Measurements from ENCODE around the gene LMO3. TPM values are rescaled to one million over a fixed set of nuclear protein-coding genes. Genes with fewer than 3 reads are reported as not detected.

Gene LMO3
- total and polyA plus RNA-seq, 2 of the 13 experiments (the other 11 are each of a cell fraction or from before 2014, with no cell fraction given): not detected

- FAIRE-seq (no peak), DNase-seq (ENCODE audit: low spot score) (no peak), ATAC-seq (no peak)
- Histone ChIP-seq H2AFZ (ENCODE audit: low read length) (no peak overlapping the region), H3K27me3 (ENCODE audit: control insufficient read depth in 1 of 2, insufficient read depth in 2 of 2, low read length in 2 of 2) (no peaks in the 10 kb centered on the region), H3K79me2 (ENCODE audit: insufficient read depth, low read length) (no peaks in the 10 kb centered on the region), H3K4me2 (ENCODE audit: low read depth, low read length) (no peak overlapping the region), H3K9ac (ENCODE audit: insufficient read depth, low read depth, low read length) (no peak overlapping the region), H3K4me3 (replicated peaks in 1 of 3; ENCODE audit: insufficient read depth in 1 of 3, low read depth in 2 of 3, low read length in 3 of 3) (no peak overlapping the region), H3K9me3 (ENCODE audit: low read length) (no peaks in the 10 kb centered on the region), H3K27ac (ENCODE audit: extremely low read length, insufficient read depth, low read length) (no peak overlapping the region), H3K36me3 (replicated peaks in 1 of 2; ENCODE audit: control insufficient read depth in 1 of 2, insufficient read depth in 2 of 2, low read length in 2 of 2) (no peaks in the 10 kb centered on the region), H4K20me1 (ENCODE audit: insufficient read depth, low read length) (no peaks in the 10 kb centered on the region), H3K4me1 (ENCODE audit: insufficient read depth, low read length) (no peaks in the 10 kb centered on the region)
- ChIA-PET POLR2A (no interaction called here), CTCF (ENCODE audit: low intra/inter-chr PET ratio, low total read pairs) (no interaction called here)
- intact Hi-C loops (cut with micrococcal nuclease; ENCODE audit: unreplicated experiment): no loop called here
- in situ Hi-C loops (cut with HindIII; ENCODE audit: extremely low pct_ligation_motif_present, low pct_unique_long_range_greater_than_20kb): no loop called here
- no TSS peak for BruUV-seq (replicated peaks)
- peak; percentile 52; the same call in 1 of the 2 replicates for TF ChIP-seq ZNF331 (CRISPR knock-in tag; IDR thresholded peaks at IDR 0.05)
- no peak for TF ChIP-seq HIVEP1 (CRISPR knock-in tag; IDR thresholded peaks at IDR 0.05)
Measured at GRCh38 chr12:16619537-16619936, 13.6 kb upstream of the LMO3 start.

DNA sequence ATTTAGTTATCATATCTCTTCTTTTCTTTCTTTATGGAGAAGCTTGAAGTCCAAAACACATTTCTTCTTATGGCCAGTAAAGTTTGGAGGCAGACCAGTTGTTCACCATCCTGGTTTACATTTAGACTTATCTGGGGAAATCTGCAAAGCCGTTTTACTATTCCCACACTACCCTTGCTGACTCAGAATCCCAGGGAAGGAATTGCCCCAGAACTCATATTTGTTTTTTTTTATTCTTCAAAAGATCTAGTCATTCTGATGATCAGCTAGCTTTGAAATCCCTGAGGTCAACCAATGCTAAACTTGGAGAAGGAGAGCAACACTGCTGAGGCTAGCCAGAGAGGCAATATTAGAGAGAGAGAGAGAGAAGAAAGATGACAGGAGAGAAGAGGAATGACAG lies 12.3 kb upstream of the LMO3 start:
- Histone ChIP-seq H3K9me3 (ENCODE audit: low read length) (no peaks in the 10 kb centered on the region), H3K4me3 (replicated peaks in 1 of 3; ENCODE audit: insufficient read depth in 1 of 3, low read depth in 2 of 3, low read length in 3 of 3) (no peak overlapping the region), H3K79me2 (ENCODE audit: insufficient read depth, low read length) (no peaks in the 10 kb centered on the region), H3K4me1 (ENCODE audit: insufficient read depth, low read length) (no peaks in the 10 kb centered on the region), H4K20me1 (ENCODE audit: insufficient read depth, low read length) (no peaks in the 10 kb centered on the region), H3K4me2 (ENCODE audit: low read depth, low read length) (no peak overlapping the region), H3K9ac (ENCODE audit: insufficient read depth, low read depth, low read length) (no peak overlapping the region), H3K27me3 (ENCODE audit: control insufficient read depth in 1 of 2, insufficient read depth in 2 of 2, low read length in 2 of 2) (no peaks in the 10 kb centered on the region), H2AFZ (ENCODE audit: low read length) (no peak overlapping the region), H3K36me3 (replicated peaks in 1 of 2; ENCODE audit: control insufficient read depth in 1 of 2, insufficient read depth in 2 of 2, low read length in 2 of 2) (no peaks in the 10 kb centered on the region), H3K27ac (ENCODE audit: extremely low read length, insufficient read depth, low read length) (no peak overlapping the region)
- DNase-seq (ENCODE audit: low spot score) (no peak), FAIRE-seq (no peak), ATAC-seq (no peak)
- no peak for TF ChIP-seq ZNF670 (CRISPR knock-in tag; IDR thresholded peaks at IDR 0.05; ENCODE audit: borderline replicate concordance)
- TF ChIP-seq ZNF484 (CRISPR knock-in tag; IDR thresholded peaks at IDR 0.05; ENCODE audit: borderline replicate concordance, low read depth): no peak
- TF ChIP-seq AGO1 (IDR thresholded peaks at IDR 0.05; ENCODE audit: low read depth, low read length, poor library complexity, severe bottlenecking): no peak
- no peak for TF ChIP-seq TBP (CRISPR knock-in tag; IDR thresholded peaks at IDR 0.05)
- TF ChIP-seq EEA1 (CRISPR knock-in tag; IDR thresholded peaks at IDR 0.05; ENCODE audit: borderline replicate concordance): no peak
- TF ChIP-seq PITX1 (CRISPR knock-in tag; IDR thresholded peaks at IDR 0.05): no peak
- TF ChIP-seq BCL6 (CRISPR knock-in tag; IDR thresholded peaks at IDR 0.05): no peak
- TF ChIP-seq ZNF317 (CRISPR knock-in tag; IDR thresholded peaks at IDR 0.05): no peak
- no peak for TF ChIP-seq HNRNPK (IDR thresholded peaks at IDR 0.05; ENCODE audit: low read depth, low read length, poor library complexity, severe bottlenecking)
- no peak for TF ChIP-seq BORCS8-MEF2B (CRISPR knock-in tag; IDR thresholded peaks at IDR 0.05)
- TF ChIP-seq, protein P1, sequence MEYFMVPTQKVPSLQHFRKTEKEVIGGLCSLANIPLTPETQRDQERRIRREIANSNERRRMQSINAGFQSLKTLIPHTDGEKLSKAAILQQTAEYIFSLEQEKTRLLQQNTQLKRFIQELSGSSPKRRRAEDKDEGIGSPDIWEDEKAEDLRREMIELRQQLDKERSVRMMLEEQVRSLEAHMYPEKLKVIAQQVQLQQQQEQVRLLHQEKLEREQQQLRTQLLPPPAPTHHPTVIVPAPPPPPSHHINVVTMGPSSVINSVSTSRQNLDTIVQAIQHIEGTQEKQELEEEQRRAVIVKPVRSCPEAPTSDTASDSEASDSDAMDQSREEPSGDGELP (IDR thresholded peaks at IDR 0.05; ENCODE audit: borderline replicate concordance, low read depth): no peak
- TF ChIP-seq KMT2B (CRISPR knock-in tag; IDR thresholded peaks at IDR 0.05): no peak
- no peak for TF ChIP-seq MZF1 (CRISPR knock-in tag; IDR thresholded peaks at IDR 0.05; ENCODE audit: borderline replicate concordance)
- TF ChIP-seq MED1 (CRISPR knock-in tag; IDR thresholded peaks at IDR 0.05): no peak
- no peak for TF ChIP-seq ZNF850 (CRISPR knock-in tag; conservative IDR thresholded peaks at IDR 0.05)
- no peak for TF ChIP-seq NR1H2 (CRISPR knock-in tag; IDR thresholded peaks at IDR 0.05; ENCODE audit: borderline replicate concordance, low read depth)
- TF ChIP-seq, protein P2, sequence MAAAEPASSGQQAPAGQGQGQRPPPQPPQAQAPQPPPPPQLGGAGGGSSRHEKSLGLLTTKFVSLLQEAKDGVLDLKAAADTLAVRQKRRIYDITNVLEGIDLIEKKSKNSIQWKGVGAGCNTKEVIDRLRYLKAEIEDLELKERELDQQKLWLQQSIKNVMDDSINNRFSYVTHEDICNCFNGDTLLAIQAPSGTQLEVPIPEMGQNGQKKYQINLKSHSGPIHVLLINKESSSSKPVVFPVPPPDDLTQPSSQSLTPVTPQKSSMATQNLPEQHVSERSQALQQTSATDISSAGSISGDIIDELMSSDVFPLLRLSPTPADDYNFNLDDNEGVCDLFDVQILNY (CRISPR knock-in tag; conservative IDR thresholded peaks at IDR 0.05): no peak
- BruUV-seq (replicated peaks): no TSS peak
- intact Hi-C loops (cut with micrococcal nuclease; ENCODE audit: unreplicated experiment): no loop called here
- 0% methylated on average over 1 of the region's 1 CpG for WGBS (ENCODE audit: low lambda C conversion rate)
- ChIA-PET POLR2A (no interaction called here), CTCF (ENCODE audit: low intra/inter-chr PET ratio, low total read pairs) (no interaction called here)
- in situ Hi-C loops (cut with HindIII; ENCODE audit: extremely low pct_ligation_motif_present, low pct_unique_long_range_greater_than_20kb): no loop called here

Measured in HepG2 (cell line).